Renal pelvis (tissue), 4 donors: ENCODE results near the gene MOB3A. TPM values are rescaled to one million over a fixed set of nuclear protein-coding genes. Genes with fewer than 3 reads are reported as not detected.
"Not testable (repeated sequence)": the region's sequence is repeated elsewhere in the genome, so short reads cannot be mapped to it uniquely, and the experiment has no call there.

ENCODE experiments used
- DNase-seq: peaks from one replicate; pipeline ENCODE4 v3.0.0-alpha.2; 2013
- polyA plus RNA-seq, 3 donors: library from polyadenylated mRNA; unstranded; fragments of 120-200 nt; gene quantifications; one replicate each; pipeline ENCODE4 v1.2.1, GENCODE V29; 2013; ENCODE audit not compliant: insufficient read length in 3 of 3

MOB3A gene
- polyA plus RNA-seq, 3 donors, result 25.1 to 29.1 (median 26.6) TPM

DNA sequence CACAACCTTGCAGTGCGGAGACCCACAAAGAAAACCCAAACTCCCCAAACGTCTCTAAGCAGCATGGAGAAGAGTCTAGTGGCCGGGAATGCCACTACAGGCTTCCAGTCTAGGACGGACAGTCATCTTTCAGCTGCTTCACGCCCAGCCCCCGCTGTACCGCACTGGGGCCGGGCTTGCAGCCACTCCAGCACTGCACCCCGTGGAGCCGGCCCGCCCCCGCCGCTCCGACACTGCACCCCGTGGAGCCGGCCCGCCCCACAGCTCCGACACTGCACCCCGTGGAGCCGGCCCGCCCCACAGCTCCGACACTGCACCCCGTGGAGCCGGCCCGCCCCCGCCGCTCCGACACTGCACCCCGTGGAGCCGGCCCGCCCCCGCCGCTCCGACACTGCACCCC is 32.1 kb upstream of the MOB3A start:
- DNase-seq, result not testable (repeated sequence)

GRCh38 chr19:2127758-2128157 is 31.6 kb upstream of the MOB3A start:
- DNase-seq, result no peak

- no peak for DNase-seq
Measured at GRCh38 chr19:2126879-2127518, 30.9 kb upstream of the MOB3A start.

DNA sequence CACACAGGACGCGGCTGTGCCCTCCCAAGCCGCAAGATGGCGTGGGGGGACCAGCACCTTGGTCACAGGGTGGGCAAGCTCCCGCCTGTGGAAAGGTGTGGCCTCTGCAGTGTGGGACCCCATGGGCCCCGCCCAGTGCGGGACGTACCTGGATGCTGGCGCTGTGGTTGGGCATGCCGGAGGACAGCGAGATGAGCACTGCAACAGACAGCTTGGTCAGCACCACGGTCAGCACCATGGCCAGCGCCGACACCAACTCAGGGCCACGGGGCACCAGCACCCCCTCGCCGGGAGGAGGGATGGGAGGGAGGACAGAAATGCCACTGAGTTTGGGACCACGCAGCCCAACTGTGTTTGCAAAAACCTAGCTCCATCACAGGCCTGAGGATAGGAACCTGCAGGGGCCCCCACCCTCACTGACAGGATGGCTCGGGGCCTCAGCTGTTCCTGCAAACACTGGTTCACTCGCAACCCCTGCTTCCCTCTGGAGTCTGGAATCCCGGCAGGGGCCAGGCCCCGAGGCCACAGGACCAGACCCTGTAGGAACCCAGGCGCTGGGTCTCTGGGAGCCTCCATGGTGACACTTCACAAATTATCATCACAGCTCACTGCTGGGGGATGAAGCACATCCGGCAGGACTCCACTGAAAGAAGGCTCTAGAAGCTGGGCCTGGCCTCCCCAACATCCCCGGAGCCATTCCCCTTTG is 27.7 kb upstream of the MOB3A start:
- DNase-seq, result no peak

GRCh38 chr19:2122982-2123381 is 26.9 kb upstream of the MOB3A start:
- no peak for DNase-seq

- DNase-seq, result no peak
Measured at GRCh38 chr19:2122251-2122650, 26.1 kb upstream of the MOB3A start.

GRCh38 chr19:2121416-2122051 is 25.4 kb upstream of the MOB3A start:
- DNase-seq, result no peak

- DNase-seq, result no peak
Measured at GRCh38 chr19:2120821-2121220, 24.7 kb upstream of the MOB3A start.

DNA sequence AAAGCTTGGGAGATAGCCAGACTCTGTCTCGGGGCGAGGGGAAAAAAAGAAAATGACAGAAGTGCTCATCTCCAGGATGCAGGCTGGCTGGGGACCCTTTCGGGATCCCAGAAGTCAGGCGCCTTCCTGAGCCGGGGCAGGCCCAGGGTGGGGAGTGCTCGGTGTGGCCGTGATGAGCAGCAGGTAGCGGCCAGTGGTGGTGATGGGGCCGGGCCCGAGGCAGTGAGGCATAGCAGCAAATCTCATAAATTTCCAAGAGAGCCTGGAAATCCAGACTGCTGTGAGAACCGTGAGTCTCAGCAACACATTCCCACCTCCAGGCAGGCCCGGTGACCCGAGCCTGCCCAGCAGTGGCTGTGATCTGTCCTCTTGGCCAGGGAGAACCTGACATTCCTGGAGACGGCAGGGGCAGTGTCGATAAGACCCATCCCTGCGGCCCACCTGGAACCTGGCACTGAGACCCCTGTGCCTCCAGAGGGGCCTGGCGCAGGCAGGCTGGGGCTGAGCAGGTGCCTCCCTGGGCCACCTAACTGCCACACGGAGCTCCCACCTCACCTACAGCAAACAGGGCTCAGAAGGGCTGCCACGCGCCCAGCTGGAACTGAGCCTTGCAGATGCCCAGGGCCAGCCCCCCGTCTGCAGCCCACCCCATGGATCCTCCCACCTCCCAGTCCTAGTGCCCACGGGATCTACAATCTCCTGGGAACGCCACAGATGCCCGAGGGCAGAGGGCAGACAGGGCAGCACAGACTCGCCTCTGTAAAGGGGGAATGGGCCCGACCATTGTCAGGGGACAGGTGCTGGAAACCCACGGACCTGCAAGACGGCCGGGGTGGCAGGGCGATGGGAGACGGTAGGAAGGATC is 24.0 kb upstream of the MOB3A start:
- no peak for DNase-seq

- no peak for DNase-seq
Measured at GRCh38 chr19:2118438-2118837, 22.3 kb upstream of the MOB3A start.

DNA sequence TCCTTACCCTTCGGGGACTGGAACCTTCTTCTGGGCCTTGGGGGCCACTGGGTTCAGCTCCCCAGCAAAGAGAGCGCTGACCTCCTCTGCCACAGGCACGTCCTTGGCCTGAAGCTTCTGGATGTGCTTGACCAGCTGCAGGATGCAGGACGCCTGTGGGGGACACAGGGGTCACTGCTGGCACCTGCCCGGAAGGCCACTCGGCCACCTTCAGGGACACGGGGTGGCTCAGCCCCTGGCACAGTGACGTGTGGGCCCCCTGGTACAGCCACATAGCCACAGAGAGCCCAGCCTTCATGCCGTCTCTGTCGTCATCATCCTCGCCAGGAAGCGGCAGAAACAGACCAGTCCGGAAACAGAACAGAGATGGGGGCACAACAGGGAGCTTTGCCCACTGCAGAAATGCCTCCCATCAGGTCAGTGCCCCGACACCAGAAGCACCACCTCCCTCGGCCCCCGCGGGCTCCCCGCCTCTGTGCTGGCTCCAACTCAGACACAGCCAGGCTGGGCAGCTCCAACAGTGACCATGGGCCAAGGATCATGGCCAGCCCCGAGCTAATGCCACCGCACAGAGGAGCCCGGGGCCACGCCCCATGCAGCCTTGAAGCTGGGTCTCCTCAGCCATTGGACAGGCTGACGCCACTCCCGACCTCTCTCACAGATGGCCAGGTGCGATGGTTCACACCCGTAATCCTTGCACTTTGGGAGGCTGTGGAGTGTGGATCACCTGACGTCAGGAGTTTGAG is 21.3 kb upstream of the MOB3A start:
- no peak for DNase-seq

DNA sequence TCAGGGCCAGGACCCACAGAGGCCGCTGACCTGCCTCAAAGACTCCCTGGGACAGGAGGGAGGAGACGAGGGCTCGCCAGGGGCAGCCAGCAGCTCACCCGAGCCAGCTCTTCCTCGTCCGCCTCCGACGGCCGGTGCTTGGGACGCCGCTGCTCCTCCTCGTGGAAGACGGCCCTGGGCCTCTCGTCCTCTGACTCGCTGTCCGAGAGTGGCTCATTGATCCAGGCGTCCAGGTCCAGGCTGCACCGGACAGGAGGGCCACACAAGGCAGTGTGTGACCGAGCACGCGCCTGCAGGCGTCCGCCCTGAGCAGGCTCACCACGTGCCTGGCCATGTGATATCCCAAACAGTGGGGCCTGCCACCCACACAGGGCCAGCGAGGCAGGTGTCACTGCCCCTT is 20.4 kb upstream of the MOB3A start:
- DNase-seq, result no peak

GRCh38 chr19:2115911-2116426 is 19.8 kb upstream of the MOB3A start:
- no peak for DNase-seq

DNA sequence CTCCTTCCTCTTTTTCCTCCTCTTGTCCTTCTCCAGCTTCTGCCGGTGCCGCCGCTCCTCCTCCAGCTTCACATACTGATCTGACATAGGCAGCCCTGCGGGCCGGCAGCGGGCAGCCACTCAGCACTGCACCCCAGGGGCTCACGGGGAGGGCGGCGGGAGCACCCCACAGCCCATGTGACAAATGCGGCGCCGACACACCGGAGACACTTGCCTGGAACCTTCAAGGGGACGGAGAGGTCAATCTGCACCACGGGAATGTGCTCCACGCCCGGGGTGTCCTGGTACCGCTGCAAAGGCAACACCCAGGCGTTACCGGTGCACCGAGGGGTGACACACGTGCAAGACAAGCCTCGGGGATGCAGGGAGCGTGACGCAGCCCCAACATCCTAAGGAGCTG is 19.2 kb upstream of the MOB3A start:
- DNase-seq, result no peak

- DNase-seq, result no peak
Measured at GRCh38 chr19:2114821-2115220, 18.7 kb upstream of the MOB3A start.

GRCh38 chr19:2114218-2114617 is 18.1 kb upstream of the MOB3A start:
- DNase-seq, result no peak

GRCh38 chr19:2113439-2114211 is 17.5 kb upstream of the MOB3A start:
- DNase-seq, result no peak

- DNase-seq, result no peak
Measured at GRCh38 chr19:2112516-2113320, 16.6 kb upstream of the MOB3A start.

DNA sequence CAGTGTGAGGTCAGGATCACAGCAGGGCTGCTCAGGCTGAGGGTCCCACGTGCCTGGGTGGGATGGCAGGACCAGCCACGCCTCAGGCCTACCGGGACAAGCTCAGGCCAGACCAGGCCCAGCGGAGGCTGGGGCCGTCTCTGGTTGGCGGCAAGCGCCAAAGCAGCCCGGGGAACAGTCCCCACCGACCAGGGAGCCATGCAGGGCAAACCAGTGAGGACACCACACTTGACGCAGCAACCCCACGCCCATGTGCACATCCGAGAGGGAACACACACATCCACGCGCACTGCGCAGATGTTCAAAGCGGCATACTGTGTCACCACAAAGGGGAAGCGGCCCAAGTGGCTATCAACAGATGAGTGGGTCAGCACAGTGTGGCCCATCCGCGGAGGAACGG is 15.8 kb upstream of the MOB3A start:
- DNase-seq, result no peak

DNA sequence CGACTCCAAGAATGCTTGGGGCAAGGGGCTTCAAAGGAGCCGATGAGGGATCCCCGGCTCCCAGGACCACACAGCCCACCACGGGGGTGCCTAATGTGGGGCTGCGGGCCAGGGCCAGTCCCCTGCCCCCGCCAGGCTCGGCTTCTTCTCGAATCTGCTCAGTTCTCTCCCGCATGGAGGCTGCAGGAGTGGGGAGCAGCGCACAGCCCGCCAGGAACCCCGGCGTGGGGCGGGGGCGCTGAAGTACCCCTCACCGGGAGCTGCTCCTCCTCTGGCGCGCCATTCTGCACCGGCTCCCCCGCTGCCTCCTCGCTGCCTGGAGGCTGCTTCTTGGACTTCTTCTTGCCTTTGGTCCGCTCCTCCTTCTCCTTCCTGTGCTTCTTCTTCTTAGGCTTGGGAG is 15.3 kb upstream of the MOB3A start:
- no peak for DNase-seq
